Fibroblast of lung (primary cell): ENCODE measurements around the gene HMSD. TPM values are rescaled to one million over a fixed set of nuclear protein-coding genes. Genes with fewer than 3 reads are reported as not detected.

Source experiments
- DNase-seq, 2 donors: peaks; one replicate each; pipeline versions ENCODE4 v3.0.0 to v3.0.0-alpha.2; 2010; ENCODE audit warnings: low read depth in 2 of 2
- H2AFZ ChIP-seq: 2 replicates; pipeline ENCODE4 v1.5.1; 2012; ENCODE audit warnings: low read length, control low read depth, inconsistent platforms
- H3K27ac ChIP-seq: 2 replicates; pipeline ENCODE4 v1.5.1; 2011; ENCODE audit warnings: low read length, control low read depth; ENCODE audit not compliant: insufficient read depth
- H3K27me3 ChIP-seq: 2 replicates; pipeline ENCODE4 v1.5.1; 2011; ENCODE audit warnings: mild to moderate bottlenecking, low read length; ENCODE audit not compliant: control insufficient read depth, insufficient read depth
- H3K36me3 ChIP-seq: 2 replicates; pipeline ENCODE4 v1.5.1; 2011; ENCODE audit warnings: low read length; ENCODE audit not compliant: control insufficient read depth, insufficient read depth
- H3K4me1 ChIP-seq: 2 replicates; pipeline ENCODE4 v1.5.1; 2011; ENCODE audit warnings: low read length; ENCODE audit not compliant: control insufficient read depth, insufficient read depth; ENCODE audit errors: extremely low read depth
- H3K4me2 ChIP-seq: 2 replicates; pipeline ENCODE4 v1.5.1; 2011; ENCODE audit warnings: low read length, control low read depth; ENCODE audit not compliant: insufficient read depth; ENCODE audit errors: extremely low read depth
- H3K4me3 ChIP-seq, 4 experiments: fragments of 200-600 bp in 1 of 4; sonication (generic) in 1 of 4; replicated peaks in 1 of 4; 2 replicates each; pipeline ENCODE4 v1.5.1; 2011 to 2016; ENCODE audit warnings: low read length in 4 of 4, low read depth in 3 of 4, mild to moderate bottlenecking in 3 of 4, control low read depth in 2 of 4, inconsistent platforms in 1 of 4, mixed read lengths in 1 of 4; ENCODE audit not compliant: insufficient read depth in 1 of 4; ENCODE audit errors: control extremely low read depth in 1 of 4
- H3K79me2 ChIP-seq: 2 replicates; pipeline ENCODE4 v1.5.1; 2012; ENCODE audit warnings: mild to moderate bottlenecking, low read length, inconsistent platforms; ENCODE audit not compliant: control insufficient read depth, insufficient read depth
- H3K9ac ChIP-seq: 2 replicates; pipeline ENCODE4 v1.5.1; 2011; ENCODE audit warnings: mild to moderate bottlenecking, low read length, control low read depth; ENCODE audit not compliant: insufficient read depth
- H3K9me3 ChIP-seq: 2 replicates; pipeline ENCODE4 v1.5.1; 2012; ENCODE audit warnings: low read depth, low read length; ENCODE audit not compliant: control insufficient read depth, insufficient read depth
- H4K20me1 ChIP-seq: 2 replicates; pipeline ENCODE4 v1.5.1; 2011; ENCODE audit warnings: low read length; ENCODE audit not compliant: control insufficient read depth, insufficient read depth; ENCODE audit errors: extremely low read depth
- EZH2 ChIP-seq: IDR thresholded peaks from 2 replicates; pipeline ENCODE4 v1.5.1; 2012; ENCODE audit warnings: low read length, control low read depth, mild to moderate bottlenecking; ENCODE audit errors: missing control alignments
- polyA plus RNA-seq, 2 donors: library from polyadenylated mRNA; depleted of rRNA in 1 of 2; stranded (reverse) in 1 of 2; unstranded in 1 of 2; fragments of >200 nt; gene quantifications; 2 replicates each; pipeline ENCODE4 v1.2.1, GENCODE V29; 2011 to 2012; ENCODE audit warnings: missing spikeins in 1 of 2
- total RNA-seq: library from RNA; depleted of rRNA; stranded (reverse); fragments of >200 nt; gene quantifications from 2 replicates; pipeline ENCODE4 v1.2.1, GENCODE V29; 2014
- TF ChIP-seq, protein P1 (sequence below), 2 donors: IDR thresholded peaks in 1 of 2; conservative IDR thresholded peaks in 1 of 2; 1 replicate in 1 of 2; 2 replicates in 1 of 2; pipeline ENCODE4 v1.5.1; 2011 to 2012; ENCODE audit warnings: low read length in 2 of 2, control low read depth in 1 of 2, inconsistent platforms in 1 of 2, low read depth in 1 of 2, mild to moderate bottlenecking in 1 of 2

Gene HMSD
- total and polyA plus RNA-seq, 2 donors (not counting 1 experiment from before 2014, with no cell fraction given), result 0.83 to 4.3 TPM

DNA sequence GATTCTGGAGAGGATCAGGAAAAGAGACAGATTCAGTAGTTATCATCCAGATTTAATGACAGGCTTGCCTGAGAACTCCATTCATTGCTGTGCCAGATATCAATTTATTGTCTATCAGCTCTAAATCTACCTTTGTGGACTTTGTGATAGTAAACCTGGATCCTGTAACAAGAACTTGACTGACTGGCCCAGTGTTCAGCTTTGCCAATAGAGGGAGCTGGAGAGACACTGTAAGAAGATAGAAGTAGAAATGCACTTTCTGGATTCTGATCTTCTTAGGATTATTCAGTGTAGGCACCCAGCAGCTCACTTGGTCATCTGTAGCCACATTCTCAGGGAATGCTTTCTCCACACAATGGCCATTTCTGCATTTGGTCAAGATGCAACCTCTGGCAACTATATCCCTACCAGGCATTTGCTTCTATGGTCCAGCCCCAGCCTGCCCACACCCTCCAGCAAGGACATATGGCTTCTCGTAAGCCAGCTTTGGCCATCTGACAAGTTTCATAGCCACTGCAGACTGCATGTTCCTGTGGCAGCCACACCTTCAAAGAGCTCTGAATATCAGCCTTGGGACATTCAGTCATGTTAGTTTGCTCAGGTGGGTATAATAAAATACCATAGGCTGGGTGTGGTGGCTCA is 14.6 kb downstream of the HMSD start:
- Histone ChIP-seq H3K4me1 (no peaks in the 10 kb centered on the region), H3K27ac (no peak overlapping the region), H2AFZ (no peak overlapping the region), H4K20me1 (no peaks in the 10 kb centered on the region), H3K9me3 (no peaks in the 10 kb centered on the region), H3K4me2 (no peak overlapping the region), H3K9ac (no peak overlapping the region), H3K79me2 (no peaks in the 10 kb centered on the region), H3K27me3 (peaks cover 2% of the 10 kb centered on the region), H3K4me3 (no peak overlapping the region), H3K36me3 (no peaks in the 10 kb centered on the region)
- peak; percentile 58 to 77 for DNase-seq
- no peak for TF ChIP-seq EZH2
- TF ChIP-seq, protein P1, sequence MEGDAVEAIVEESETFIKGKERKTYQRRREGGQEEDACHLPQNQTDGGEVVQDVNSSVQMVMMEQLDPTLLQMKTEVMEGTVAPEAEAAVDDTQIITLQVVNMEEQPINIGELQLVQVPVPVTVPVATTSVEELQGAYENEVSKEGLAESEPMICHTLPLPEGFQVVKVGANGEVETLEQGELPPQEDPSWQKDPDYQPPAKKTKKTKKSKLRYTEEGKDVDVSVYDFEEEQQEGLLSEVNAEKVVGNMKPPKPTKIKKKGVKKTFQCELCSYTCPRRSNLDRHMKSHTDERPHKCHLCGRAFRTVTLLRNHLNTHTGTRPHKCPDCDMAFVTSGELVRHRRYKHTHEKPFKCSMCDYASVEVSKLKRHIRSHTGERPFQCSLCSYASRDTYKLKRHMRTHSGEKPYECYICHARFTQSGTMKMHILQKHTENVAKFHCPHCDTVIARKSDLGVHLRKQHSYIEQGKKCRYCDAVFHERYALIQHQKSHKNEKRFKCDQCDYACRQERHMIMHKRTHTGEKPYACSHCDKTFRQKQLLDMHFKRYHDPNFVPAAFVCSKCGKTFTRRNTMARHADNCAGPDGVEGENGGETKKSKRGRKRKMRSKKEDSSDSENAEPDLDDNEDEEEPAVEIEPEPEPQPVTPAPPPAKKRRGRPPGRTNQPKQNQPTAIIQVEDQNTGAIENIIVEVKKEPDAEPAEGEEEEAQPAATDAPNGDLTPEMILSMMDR (conservative IDR thresholded peaks at IDR 0.05 in 1 of 2, IDR thresholded peaks at IDR 0.05 in 1 of 2; ENCODE audit: low read depth in 1 of 2, low read length in 2 of 2), result peak; percentile 94 to 99

DNA sequence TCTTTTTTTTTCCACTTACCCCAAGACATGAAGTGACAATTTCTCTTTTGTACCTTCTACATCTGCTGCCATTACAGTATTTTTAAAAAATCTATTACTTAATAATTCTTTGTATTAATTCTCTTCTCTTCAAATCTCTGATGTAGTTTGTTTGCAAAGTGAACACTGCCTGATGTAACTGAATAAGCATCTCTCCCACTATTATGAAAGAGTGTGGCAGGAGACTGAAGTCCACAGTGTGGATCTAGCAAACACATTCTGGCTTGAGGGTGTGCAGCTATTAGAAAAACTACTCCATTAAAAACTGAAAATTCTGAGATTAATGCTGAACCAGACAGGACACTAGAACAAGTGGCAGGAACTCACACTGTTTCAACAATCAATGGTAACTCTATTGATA is 15.8 kb downstream of the HMSD start:
- Histone ChIP-seq H3K4me3 (no peak overlapping the region), H3K36me3 (no peaks in the 10 kb centered on the region), H2AFZ (no peak overlapping the region), H3K4me2 (no peak overlapping the region), H3K9me3 (no peaks in the 10 kb centered on the region), H3K27ac (no peak overlapping the region), H3K9ac (no peak overlapping the region), H4K20me1 (no peaks in the 10 kb centered on the region), H3K79me2 (no peaks in the 10 kb centered on the region), H3K27me3 (peaks cover 2% of the 10 kb centered on the region), H3K4me1 (peaks cover 3% of the 10 kb centered on the region)
- TF ChIP-seq, protein P1 (conservative IDR thresholded peaks at IDR 0.05 in 1 of 2, IDR thresholded peaks at IDR 0.05 in 1 of 2; ENCODE audit: low read depth in 1 of 2, low read length in 2 of 2), result no peak
- TF ChIP-seq EZH2, result no peak
- DNase-seq, result no peak

DNA sequence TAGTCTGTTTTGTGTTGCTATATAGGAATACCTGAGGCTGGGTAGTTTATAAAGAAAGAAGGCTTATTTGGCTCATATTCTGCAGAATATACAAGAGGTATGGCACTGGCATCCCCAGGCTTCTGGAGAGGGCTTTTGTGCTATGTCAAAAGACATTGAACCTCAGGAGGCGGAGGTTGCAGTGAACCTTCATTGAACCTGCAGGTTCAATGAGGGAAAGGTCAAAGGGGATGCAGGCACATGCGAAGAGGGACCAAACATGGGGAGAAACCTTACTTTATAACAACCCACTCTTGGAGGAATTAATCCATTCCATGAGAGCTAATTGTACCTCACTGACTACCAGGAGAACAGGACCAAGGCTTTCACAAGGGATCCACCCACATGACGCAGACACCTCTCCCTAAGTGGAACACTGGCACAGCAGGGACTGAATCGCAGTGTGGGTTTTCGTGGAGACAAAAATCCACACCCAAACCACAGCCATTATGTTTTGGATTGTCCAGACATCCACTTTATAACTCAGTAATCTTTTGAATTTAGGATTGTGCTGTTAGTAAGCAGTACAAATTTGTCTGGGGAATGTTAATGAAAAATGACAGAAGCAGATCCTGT is 16.7 kb downstream of the HMSD start:
- H3K79me2 ChIP-seq, result no peaks in the 10 kb centered on the region
- H3K9ac ChIP-seq, result no peak overlapping the region
- H4K20me1 ChIP-seq, result no peaks in the 10 kb centered on the region
- H3K4me1 ChIP-seq, result peaks cover 3% of the 10 kb centered on the region
- H3K9me3 ChIP-seq, result no peaks in the 10 kb centered on the region
- H3K4me2 ChIP-seq, result no peak overlapping the region
- peak in 1 of 2 donors; percentile 54 for DNase-seq
- no peak for TF ChIP-seq EZH2
- TF ChIP-seq, protein P1 (conservative IDR thresholded peaks at IDR 0.05 in 1 of 2, IDR thresholded peaks at IDR 0.05 in 1 of 2; ENCODE audit: low read depth in 1 of 2, low read length in 2 of 2), result no peak
- no peak overlapping the region for H2AFZ ChIP-seq
- H3K4me3 ChIP-seq, result no peak overlapping the region
- H3K27me3 ChIP-seq, result no peaks in the 10 kb centered on the region
- H3K36me3 ChIP-seq, result no peaks in the 10 kb centered on the region
- no peak overlapping the region for H3K27ac ChIP-seq
